ENCODE measurements around the gene L3MBTL4. TPM values are rescaled to one million over a fixed set of nuclear protein-coding genes. Genes with fewer than 3 reads are reported as not detected.

The L3MBTL4 gene
- polyA plus RNA-seq, 1 of the 3 experiments (the other 2 are of a cell fraction), result 0.02 TPM

DNA sequence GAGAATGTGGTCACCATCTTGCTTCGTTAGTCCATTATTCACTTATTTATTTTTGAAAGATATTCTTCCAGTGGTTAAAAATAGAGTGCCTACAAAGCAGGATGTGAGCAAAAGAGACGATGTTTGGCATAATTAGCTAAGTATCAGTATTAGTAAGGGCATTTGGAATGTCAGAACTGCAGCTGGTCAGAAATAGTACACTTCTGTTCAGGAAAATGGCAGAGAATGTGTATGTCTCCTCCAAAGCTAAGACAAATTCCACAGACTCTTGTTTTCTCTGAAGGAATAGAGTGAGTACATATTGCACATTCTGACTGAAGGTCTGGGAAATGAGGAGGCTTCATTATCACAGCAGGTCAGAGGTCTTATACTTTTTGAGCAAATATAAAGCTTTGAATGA, 209.0 kb downstream of the L3MBTL4 start:
- Histone ChIP-seq H2AFZ (ENCODE audit: low read depth) (0 out of 2 replicates have a peak overlapping the region, but pooled peaks have one; percentile 9), H3K9ac (no peak overlapping the region), H4K20me1 (ENCODE audit: insufficient read depth) (no peaks in the 10 kb centered on the region), H3K27ac (ENCODE audit: low read depth in 2 of 2, low read length in 1 of 2) (no peak overlapping the region), H3K27me3 (ENCODE audit: insufficient read depth) (no peaks in the 10 kb centered on the region), H3K4me2 (no peak overlapping the region), H3K4me1 (ENCODE audit: control insufficient read depth in 1 of 2, insufficient read depth in 2 of 2, low read depth in 1 of 2, low read length in 1 of 2) (no peaks in the 10 kb centered on the region; a peak in 2 of 4 replicates), H3F3A (replicated peaks; ENCODE audit: insufficient read depth) (no peaks in the 10 kb centered on the region), H3K4me3 (ENCODE audit: low read depth in 2 of 2, low read length in 1 of 2) (no peak overlapping the region), H3K79me2 (ENCODE audit: insufficient read depth) (no peaks in the 10 kb centered on the region), H3K9me2 (no peaks in the 10 kb centered on the region), H3K9me3 (no peaks in the 10 kb centered on the region), H3K36me3 (replicated peaks in 1 of 2; ENCODE audit: control insufficient read depth in 1 of 2, insufficient read depth in 2 of 2, low read length in 1 of 2) (no peaks in the 10 kb centered on the region)
- WGBS (ENCODE audit: low lambda C conversion rate), result 23% methylated on average over 2 of the region's 2 CpGs
- no peak for TF ChIP-seq FOSL2 (IDR thresholded peaks at IDR 0.05; ENCODE audit: borderline replicate concordance, low read depth)
- TF ChIP-seq TEAD4 (IDR thresholded peaks at IDR 0.05; ENCODE audit: borderline replicate concordance, insufficient read depth), result no peak
- TF ChIP-seq, protein P1, sequence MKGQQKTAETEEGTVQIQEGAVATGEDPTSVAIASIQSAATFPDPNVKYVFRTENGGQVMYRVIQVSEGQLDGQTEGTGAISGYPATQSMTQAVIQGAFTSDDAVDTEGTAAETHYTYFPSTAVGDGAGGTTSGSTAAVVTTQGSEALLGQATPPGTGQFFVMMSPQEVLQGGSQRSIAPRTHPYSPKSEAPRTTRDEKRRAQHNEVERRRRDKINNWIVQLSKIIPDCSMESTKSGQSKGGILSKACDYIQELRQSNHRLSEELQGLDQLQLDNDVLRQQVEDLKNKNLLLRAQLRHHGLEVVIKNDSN (IDR thresholded peaks at IDR 0.05; ENCODE audit: borderline replicate concordance, low read depth), result no peak
- no peak for TF ChIP-seq NFIC (IDR thresholded peaks at IDR 0.05; ENCODE audit: borderline replicate concordance)
- no peak for TF ChIP-seq TAF1 (IDR thresholded peaks at IDR 0.05; ENCODE audit: borderline replicate concordance, low read depth, low read length)
- no peak for TF ChIP-seq MXI1 (IDR thresholded peaks at IDR 0.05; ENCODE audit: low read depth, low read length)
- CTCF ChIA-PET, result interaction anchor here (0.6 to 0.9 kb wide), 3 partner anchors 9 to 326 kb away, joined by 3 read pairs; no protein-coding TSS in a partner anchor
- DNase-seq, result no peak
- POLR2A ChIA-PET, result no interaction called here

DNA sequence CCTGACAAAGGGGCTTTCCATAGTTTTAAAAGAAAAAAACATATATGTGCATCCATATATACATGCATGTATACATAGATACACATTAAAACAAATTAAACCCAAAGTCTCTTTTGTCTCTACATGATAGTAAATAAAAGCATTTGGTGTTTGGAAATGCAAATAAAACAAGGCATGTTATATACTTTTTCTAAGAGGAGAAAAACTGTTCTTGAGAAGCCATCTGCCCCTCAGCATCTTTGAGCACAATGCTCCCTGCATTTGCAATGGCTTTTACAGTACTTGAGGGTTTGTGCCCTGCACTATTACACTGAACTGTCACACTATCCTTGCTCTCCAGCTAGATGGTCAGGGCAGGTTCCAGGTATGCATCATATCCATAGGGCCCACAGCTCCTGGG, 210.2 kb downstream of the L3MBTL4 start:
- ChIA-PET CTCF (interaction anchor here (0.8 to 1.1 kb wide), 2 partner anchors 9 to 14 kb away, joined by 3 to 5 read pairs; no protein-coding TSS in a partner anchor), POLR2A (no interaction called here)
- Histone ChIP-seq H3K9ac (no peak overlapping the region), H3F3A (replicated peaks; ENCODE audit: insufficient read depth) (no peaks in the 10 kb centered on the region), H3K27ac (ENCODE audit: low read depth in 2 of 2, low read length in 1 of 2) (no peak overlapping the region), H3K27me3 (ENCODE audit: insufficient read depth) (no peaks in the 10 kb centered on the region), H3K9me2 (no peaks in the 10 kb centered on the region), H3K79me2 (ENCODE audit: insufficient read depth) (no peaks in the 10 kb centered on the region), H3K9me3 (no peaks in the 10 kb centered on the region), H2AFZ (ENCODE audit: low read depth) (no peak overlapping the region), H3K4me2 (no peak overlapping the region), H3K36me3 (replicated peaks in 1 of 2; ENCODE audit: control insufficient read depth in 1 of 2, insufficient read depth in 2 of 2, low read length in 1 of 2) (no peaks in the 10 kb centered on the region), H3K4me1 (ENCODE audit: control insufficient read depth in 1 of 2, insufficient read depth in 2 of 2, low read depth in 1 of 2, low read length in 1 of 2) (peaks cover 0 to 3% of the 10 kb centered on the region in 2 experiments; a peak in 2 of 4 replicates), H4K20me1 (ENCODE audit: insufficient read depth) (no peaks in the 10 kb centered on the region), H3K4me3 (ENCODE audit: low read depth in 2 of 2, low read length in 1 of 2) (no peak overlapping the region)
- TF ChIP-seq NFIC (IDR thresholded peaks at IDR 0.05; ENCODE audit: borderline replicate concordance) (no peak), YY1 (IDR thresholded peaks at IDR 0.05; ENCODE audit: low read depth) (no peak), EZH2phosphoT487 (IDR thresholded peaks at IDR 0.05; ENCODE audit: borderline replicate concordance, low read depth) (no peak)
- TF ChIP-seq, protein P2, sequence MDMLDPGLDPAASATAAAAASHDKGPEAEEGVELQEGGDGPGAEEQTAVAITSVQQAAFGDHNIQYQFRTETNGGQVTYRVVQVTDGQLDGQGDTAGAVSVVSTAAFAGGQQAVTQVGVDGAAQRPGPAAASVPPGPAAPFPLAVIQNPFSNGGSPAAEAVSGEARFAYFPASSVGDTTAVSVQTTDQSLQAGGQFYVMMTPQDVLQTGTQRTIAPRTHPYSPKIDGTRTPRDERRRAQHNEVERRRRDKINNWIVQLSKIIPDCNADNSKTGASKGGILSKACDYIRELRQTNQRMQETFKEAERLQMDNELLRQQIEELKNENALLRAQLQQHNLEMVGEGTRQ (IDR thresholded peaks at IDR 0.05; ENCODE audit: borderline replicate concordance, low read depth, low read length), result no peak
- TF ChIP-seq, protein P3, sequence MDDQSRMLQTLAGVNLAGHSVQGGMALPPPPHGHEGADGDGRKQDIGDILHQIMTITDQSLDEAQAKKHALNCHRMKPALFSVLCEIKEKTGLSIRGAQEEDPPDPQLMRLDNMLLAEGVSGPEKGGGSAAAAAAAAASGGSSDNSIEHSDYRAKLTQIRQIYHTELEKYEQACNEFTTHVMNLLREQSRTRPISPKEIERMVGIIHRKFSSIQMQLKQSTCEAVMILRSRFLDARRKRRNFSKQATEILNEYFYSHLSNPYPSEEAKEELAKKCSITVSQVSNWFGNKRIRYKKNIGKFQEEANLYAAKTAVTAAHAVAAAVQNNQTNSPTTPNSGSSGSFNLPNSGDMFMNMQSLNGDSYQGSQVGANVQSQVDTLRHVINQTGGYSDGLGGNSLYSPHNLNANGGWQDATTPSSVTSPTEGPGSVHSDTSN (IDR thresholded peaks at IDR 0.05), result no peak
- TF ChIP-seq, protein P4, sequence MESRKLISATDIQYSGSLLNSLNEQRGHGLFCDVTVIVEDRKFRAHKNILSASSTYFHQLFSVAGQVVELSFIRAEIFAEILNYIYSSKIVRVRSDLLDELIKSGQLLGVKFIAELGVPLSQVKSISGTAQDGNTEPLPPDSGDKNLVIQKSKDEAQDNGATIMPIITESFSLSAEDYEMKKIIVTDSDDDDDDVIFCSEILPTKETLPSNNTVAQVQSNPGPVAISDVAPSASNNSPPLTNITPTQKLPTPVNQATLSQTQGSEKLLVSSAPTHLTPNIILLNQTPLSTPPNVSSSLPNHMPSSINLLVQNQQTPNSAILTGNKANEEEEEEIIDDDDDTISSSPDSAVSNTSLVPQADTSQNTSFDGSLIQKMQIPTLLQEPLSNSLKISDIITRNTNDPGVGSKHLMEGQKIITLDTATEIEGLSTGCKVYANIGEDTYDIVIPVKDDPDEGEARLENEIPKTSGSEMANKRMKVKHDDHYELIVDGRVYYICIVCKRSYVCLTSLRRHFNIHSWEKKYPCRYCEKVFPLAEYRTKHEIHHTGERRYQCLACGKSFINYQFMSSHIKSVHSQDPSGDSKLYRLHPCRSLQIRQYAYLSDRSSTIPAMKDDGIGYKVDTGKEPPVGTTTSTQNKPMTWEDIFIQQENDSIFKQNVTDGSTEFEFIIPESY (IDR thresholded peaks at IDR 0.05; ENCODE audit: borderline replicate concordance, low read depth), result no peak
- TF ChIP-seq, protein P5, sequence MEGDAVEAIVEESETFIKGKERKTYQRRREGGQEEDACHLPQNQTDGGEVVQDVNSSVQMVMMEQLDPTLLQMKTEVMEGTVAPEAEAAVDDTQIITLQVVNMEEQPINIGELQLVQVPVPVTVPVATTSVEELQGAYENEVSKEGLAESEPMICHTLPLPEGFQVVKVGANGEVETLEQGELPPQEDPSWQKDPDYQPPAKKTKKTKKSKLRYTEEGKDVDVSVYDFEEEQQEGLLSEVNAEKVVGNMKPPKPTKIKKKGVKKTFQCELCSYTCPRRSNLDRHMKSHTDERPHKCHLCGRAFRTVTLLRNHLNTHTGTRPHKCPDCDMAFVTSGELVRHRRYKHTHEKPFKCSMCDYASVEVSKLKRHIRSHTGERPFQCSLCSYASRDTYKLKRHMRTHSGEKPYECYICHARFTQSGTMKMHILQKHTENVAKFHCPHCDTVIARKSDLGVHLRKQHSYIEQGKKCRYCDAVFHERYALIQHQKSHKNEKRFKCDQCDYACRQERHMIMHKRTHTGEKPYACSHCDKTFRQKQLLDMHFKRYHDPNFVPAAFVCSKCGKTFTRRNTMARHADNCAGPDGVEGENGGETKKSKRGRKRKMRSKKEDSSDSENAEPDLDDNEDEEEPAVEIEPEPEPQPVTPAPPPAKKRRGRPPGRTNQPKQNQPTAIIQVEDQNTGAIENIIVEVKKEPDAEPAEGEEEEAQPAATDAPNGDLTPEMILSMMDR (IDR thresholded peaks at IDR 0.05), result no peak
- DNase-seq, result no peak

Data from SK-N-SH (cell line).